Measurements from ENCODE around the gene GIPC3.

GIPC3 gene

GRCh38 chr19:3557461-3558248 lies 27.6 kb upstream of the GIPC3 start, which contains the start of gene MFSD12 (continued):
- TF ChIP-seq HOXC10 (CRISPR knock-in tag; IDR thresholded peaks at IDR 0.05) (no peak), ZNF280C (tag by site-specific recombination; IDR thresholded peaks at IDR 0.05) (no peak), EGR2 (tag by site-specific recombination; IDR thresholded peaks at IDR 0.05; ENCODE audit: low read depth) (peak; percentile 53), ZNF837 (tag by site-specific recombination; IDR thresholded peaks at IDR 0.05) (no peak), KLF10 (tag by site-specific recombination; IDR thresholded peaks at IDR 0.05) (peak; percentile 96), ZNF37A (tag by site-specific recombination; IDR thresholded peaks at IDR 0.05) (no peak), ZNF529 (tag by site-specific recombination; IDR thresholded peaks at IDR 0.05; ENCODE audit: insufficient replicate concordance) (no peak), ZNF624 (tag by site-specific recombination; IDR thresholded peaks at IDR 0.05) (no peak), ZNF416 (tag by site-specific recombination; IDR thresholded peaks at IDR 0.05) (no peak), ZNF433 (tag by site-specific recombination; IDR thresholded peaks at IDR 0.05; ENCODE audit: low read depth) (no peak), ZNF114 (tag by site-specific recombination; IDR thresholded peaks at IDR 0.05) (no peak), ZFP41 (tag by site-specific recombination; IDR thresholded peaks at IDR 0.05; ENCODE audit: borderline replicate concordance) (no peak), ZBTB11 (tag by site-specific recombination; conservative IDR thresholded peaks at IDR 0.05; ENCODE audit: low read depth) (peak; percentile 36), SCRT2 (tag by site-specific recombination; IDR thresholded peaks at IDR 0.05) (no peak), ZNF747 (tag by site-specific recombination; IDR thresholded peaks at IDR 0.05) (no peak), ZNF561 (tag by site-specific recombination; IDR thresholded peaks at IDR 0.05; ENCODE audit: borderline replicate concordance) (0 out of 2 replicates have a peak, but pooled peaks have one; percentile 45), ZNF19 (tag by site-specific recombination; IDR thresholded peaks at IDR 0.05; ENCODE audit: low read depth) (no peak), ZFP3 (tag by site-specific recombination; IDR thresholded peaks at IDR 0.05; ENCODE audit: low read depth) (no peak), ZNF214 (tag by site-specific recombination; IDR thresholded peaks at IDR 0.05; ENCODE audit: borderline replicate concordance) (no peak), ZNF248 (tag by site-specific recombination; IDR thresholded peaks at IDR 0.05) (no peak)
- TF ChIP-seq, protein P1, sequence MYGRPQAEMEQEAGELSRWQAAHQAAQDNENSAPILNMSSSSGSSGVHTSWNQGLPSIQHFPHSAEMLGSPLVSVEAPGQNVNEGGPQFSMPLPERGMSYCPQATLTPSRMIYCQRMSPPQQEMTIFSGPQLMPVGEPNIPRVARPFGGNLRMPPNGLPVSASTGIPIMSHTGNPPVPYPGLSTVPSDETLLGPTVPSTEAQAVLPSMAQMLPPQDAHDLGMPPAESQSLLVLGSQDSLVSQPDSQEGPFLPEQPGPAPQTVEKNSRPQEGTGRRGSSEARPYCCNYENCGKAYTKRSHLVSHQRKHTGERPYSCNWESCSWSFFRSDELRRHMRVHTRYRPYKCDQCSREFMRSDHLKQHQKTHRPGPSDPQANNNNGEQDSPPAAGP (tag by site-specific recombination; IDR thresholded peaks at IDR 0.05) = peak; percentile 88
- TF ChIP-seq, protein P2, sequence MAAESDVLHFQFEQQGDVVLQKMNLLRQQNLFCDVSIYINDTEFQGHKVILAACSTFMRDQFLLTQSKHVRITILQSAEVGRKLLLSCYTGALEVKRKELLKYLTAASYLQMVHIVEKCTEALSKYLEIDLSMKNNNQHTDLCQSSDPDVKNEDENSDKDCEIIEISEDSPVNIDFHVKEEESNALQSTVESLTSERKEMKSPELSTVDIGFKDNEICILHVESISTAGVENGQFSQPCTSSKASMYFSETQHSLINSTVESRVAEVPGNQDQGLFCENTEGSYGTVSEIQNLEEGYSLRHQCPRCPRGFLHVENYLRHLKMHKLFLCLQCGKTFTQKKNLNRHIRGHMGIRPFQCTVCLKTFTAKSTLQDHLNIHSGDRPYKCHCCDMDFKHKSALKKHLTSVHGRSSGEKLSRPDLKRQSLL (tag by site-specific recombination; IDR thresholded peaks at IDR 0.05) = 0 out of 2 replicates have a peak, but pooled peaks have one; percentile 17
- TF ChIP-seq, protein P3, sequence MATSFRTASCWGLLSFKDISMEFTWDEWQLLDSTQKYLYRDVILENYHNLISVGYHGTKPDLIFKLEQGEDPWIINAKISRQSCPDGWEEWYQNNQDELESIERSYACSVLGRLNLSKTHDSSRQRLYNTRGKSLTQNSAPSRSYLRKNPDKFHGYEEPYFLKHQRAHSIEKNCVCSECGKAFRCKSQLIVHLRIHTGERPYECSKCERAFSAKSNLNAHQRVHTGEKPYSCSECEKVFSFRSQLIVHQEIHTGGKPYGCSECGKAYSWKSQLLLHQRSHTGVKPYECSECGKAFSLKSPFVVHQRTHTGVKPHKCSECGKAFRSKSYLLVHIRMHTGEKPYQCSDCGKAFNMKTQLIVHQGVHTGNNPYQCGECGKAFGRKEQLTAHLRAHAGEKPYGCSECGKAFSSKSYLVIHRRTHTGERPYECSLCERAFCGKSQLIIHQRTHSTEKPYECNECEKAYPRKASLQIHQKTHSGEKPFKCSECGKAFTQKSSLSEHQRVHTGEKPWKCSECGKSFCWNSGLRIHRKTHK (tag by site-specific recombination; IDR thresholded peaks at IDR 0.05) = no peak
- TF ChIP-seq, protein P4, sequence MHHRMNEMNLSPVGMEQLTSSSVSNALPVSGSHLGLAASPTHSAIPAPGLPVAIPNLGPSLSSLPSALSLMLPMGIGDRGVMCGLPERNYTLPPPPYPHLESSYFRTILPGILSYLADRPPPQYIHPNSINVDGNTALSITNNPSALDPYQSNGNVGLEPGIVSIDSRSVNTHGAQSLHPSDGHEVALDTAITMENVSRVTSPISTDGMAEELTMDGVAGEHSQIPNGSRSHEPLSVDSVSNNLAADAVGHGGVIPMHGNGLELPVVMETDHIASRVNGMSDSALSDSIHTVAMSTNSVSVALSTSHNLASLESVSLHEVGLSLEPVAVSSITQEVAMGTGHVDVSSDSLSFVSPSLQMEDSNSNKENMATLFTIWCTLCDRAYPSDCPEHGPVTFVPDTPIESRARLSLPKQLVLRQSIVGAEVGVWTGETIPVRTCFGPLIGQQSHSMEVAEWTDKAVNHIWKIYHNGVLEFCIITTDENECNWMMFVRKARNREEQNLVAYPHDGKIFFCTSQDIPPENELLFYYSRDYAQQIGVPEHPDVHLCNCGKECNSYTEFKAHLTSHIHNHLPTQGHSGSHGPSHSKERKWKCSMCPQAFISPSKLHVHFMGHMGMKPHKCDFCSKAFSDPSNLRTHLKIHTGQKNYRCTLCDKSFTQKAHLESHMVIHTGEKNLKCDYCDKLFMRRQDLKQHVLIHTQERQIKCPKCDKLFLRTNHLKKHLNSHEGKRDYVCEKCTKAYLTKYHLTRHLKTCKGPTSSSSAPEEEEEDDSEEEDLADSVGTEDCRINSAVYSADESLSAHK (tag by site-specific recombination; IDR thresholded peaks at IDR 0.05) = no peak
- TF ChIP-seq, protein P5, sequence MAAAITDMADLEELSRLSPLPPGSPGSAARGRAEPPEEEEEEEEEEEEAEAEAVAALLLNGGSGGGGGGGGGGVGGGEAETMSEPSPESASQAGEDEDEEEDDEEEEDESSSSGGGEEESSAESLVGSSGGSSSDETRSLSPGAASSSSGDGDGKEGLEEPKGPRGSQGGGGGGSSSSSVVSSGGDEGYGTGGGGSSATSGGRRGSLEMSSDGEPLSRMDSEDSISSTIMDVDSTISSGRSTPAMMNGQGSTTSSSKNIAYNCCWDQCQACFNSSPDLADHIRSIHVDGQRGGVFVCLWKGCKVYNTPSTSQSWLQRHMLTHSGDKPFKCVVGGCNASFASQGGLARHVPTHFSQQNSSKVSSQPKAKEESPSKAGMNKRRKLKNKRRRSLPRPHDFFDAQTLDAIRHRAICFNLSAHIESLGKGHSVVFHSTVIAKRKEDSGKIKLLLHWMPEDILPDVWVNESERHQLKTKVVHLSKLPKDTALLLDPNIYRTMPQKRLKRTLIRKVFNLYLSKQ (tag by site-specific recombination; IDR thresholded peaks at IDR 0.05; ENCODE audit: borderline replicate concordance) = no peak
